Liver (tissue), 3 donors: ENCODE data around the gene NPS.

Source experiments
- CTCF ChIP-seq: fragments of 150-350 bp; IDR thresholded peaks from 2 replicates; pipeline ENCODE4 v1.5.1; 2017; ENCODE audit warnings: improper control_type of control experiment, low read depth, low read length; ENCODE audit not compliant: missing input control
- EGR1 ChIP-seq, 2 donors: IDR thresholded peaks; 2 replicates each; pipeline ENCODE4 v1.6.1; 2016 to 2018; ENCODE audit warnings: antibody characterized with exemption in 2 of 2, low read depth in 2 of 2
- GABPA ChIP-seq, 2 donors: IDR thresholded peaks in 1 of 2; conservative IDR thresholded peaks in 1 of 2; 2 replicates each; pipeline ENCODE4 v1.6.1; 2016; ENCODE audit warnings: antibody characterized with exemption in 2 of 2, mild to moderate bottlenecking in 1 of 2, moderate library complexity in 1 of 2
- JUND ChIP-seq, 2 donors: IDR thresholded peaks; 2 replicates each; pipeline ENCODE4 v1.6.1; 2016; ENCODE audit warnings: antibody characterized with exemption in 2 of 2
- MAX ChIP-seq: IDR thresholded peaks from 2 replicates; pipeline ENCODE4 v1.6.1; 2016; ENCODE audit warnings: antibody characterized with exemption
- SP1 ChIP-seq: IDR thresholded peaks from 2 replicates; pipeline ENCODE4 v1.6.1; 2018; ENCODE audit warnings: antibody characterized with exemption, mild to moderate bottlenecking
- TF ChIP-seq, protein P1 (sequence below): IDR thresholded peaks from 2 replicates; pipeline ENCODE4 v1.6.1; 2016; ENCODE audit warnings: antibody characterized with exemption, mild to moderate bottlenecking
- donor health status: healthy.
- donor health status: healthy.

DNA sequence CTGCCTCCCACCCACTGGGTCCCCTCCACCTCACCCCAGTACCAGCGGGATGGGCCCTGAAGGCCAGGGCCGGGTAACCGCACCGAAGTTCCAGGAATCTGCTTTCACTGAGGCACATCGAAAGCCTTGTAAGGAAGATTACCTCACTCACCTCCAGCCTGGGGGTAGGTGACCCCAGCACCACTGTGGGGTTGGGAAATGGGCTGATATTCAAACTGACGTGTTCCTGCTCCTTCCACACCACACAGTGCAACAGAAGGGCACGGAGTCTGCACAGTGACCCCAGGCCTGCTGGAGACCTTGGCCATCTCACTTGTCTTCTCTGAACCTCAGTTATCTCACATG is 29.8 kb downstream of the NPS start:
- TF ChIP-seq CTCF (no peak), GABPA (IDR thresholded peaks at IDR 0.05 in 1 of 2, conservative IDR thresholded peaks at IDR 0.05 in 1 of 2) (no peak), EGR1 (IDR thresholded peaks at IDR 0.05; ENCODE audit: low read depth in 2 of 2) (no peak), SP1 (no peak), JUND (IDR thresholded peaks at IDR 0.05) (no peak), MAX (no peak)
- TF ChIP-seq, protein P1, sequence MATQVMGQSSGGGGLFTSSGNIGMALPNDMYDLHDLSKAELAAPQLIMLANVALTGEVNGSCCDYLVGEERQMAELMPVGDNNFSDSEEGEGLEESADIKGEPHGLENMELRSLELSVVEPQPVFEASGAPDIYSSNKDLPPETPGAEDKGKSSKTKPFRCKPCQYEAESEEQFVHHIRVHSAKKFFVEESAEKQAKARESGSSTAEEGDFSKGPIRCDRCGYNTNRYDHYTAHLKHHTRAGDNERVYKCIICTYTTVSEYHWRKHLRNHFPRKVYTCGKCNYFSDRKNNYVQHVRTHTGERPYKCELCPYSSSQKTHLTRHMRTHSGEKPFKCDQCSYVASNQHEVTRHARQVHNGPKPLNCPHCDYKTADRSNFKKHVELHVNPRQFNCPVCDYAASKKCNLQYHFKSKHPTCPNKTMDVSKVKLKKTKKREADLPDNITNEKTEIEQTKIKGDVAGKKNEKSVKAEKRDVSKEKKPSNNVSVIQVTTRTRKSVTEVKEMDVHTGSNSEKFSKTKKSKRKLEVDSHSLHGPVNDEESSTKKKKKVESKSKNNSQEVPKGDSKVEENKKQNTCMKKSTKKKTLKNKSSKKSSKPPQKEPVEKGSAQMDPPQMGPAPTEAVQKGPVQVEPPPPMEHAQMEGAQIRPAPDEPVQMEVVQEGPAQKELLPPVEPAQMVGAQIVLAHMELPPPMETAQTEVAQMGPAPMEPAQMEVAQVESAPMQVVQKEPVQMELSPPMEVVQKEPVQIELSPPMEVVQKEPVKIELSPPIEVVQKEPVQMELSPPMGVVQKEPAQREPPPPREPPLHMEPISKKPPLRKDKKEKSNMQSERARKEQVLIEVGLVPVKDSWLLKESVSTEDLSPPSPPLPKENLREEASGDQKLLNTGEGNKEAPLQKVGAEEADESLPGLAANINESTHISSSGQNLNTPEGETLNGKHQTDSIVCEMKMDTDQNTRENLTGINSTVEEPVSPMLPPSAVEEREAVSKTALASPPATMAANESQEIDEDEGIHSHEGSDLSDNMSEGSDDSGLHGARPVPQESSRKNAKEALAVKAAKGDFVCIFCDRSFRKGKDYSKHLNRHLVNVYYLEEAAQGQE: no peak
